Measurements from ENCODE around the gene BRAT1. TPM values are rescaled to one million over a fixed set of nuclear protein-coding genes. Genes with fewer than 3 reads are reported as not detected.

Gene BRAT1
- total RNA-seq, 2 experiments from 2014 or later, result 24.1 to 24.5 TPM

GRCh38 chr7:2515424-2516193 lies 39.7 kb downstream of the BRAT1 start:
- H3K27ac Mint-ChIP-seq, result peak overlapping the region; percentile 12
- ChIA-PET CTCF (no interaction called here), POLR2A (no interaction called here)
- H3K4me3 ChIP-seq (ENCODE audit: low read length), result no peak overlapping the region
- no peak overlapping the region for H3K27ac ChIP-seq (ENCODE audit: low read depth in 1 of 2, low read length in 2 of 2)
- H3K9me3 ChIP-seq (ENCODE audit: control insufficient read depth in 1 of 2, insufficient read depth in 1 of 2, low read length in 2 of 2), result no peaks in the 10 kb centered on the region
- DNase-seq (no peak), ATAC-seq (ENCODE audit: poor library complexity) (no peak)
- H3K36me3 ChIP-seq (ENCODE audit: insufficient read depth, low read length), result no peaks in the 10 kb centered on the region
- H3K36me3 Mint-ChIP-seq (ENCODE audit: low read depth), result peaks cover 6% of the 10 kb centered on the region
- no peak for TF ChIP-seq CTCF (IDR thresholded peaks at IDR 0.05)
- peaks cover 59% of the 10 kb centered on the region for H3K4me1 ChIP-seq (ENCODE audit: insufficient read depth, low read length)
- no peaks in the 10 kb centered on the region for H3K9me3 Mint-ChIP-seq
- H3K4me3 Mint-ChIP-seq, result no peak overlapping the region
- intact Hi-C loops (cut with DNase I, micrococcal nuclease), result no loop called here
- peaks cover 44% of the 10 kb centered on the region for H3K4me1 Mint-ChIP-seq (ENCODE audit: low read depth)
- no peaks in the 10 kb centered on the region for H3K27me3 ChIP-seq (ENCODE audit: control insufficient read depth in 1 of 2, insufficient read depth in 2 of 2, low read length in 2 of 2)
- no peaks in the 10 kb centered on the region for H3K27me3 Mint-ChIP-seq

- Mint-ChIP-seq H3K4me1 (ENCODE audit: low read depth) (peaks cover 49% of the 10 kb centered on the region), H3K9me3 (no peaks in the 10 kb centered on the region), H3K27me3 (no peaks in the 10 kb centered on the region), H3K36me3 (ENCODE audit: low read depth) (no peaks in the 10 kb centered on the region), H3K4me3 (no peak overlapping the region), H3K27ac (no peak overlapping the region)
- peaks cover 68% of the 10 kb centered on the region for H3K4me1 ChIP-seq (ENCODE audit: insufficient read depth, low read length)
- ChIA-PET POLR2A (no interaction called here), CTCF (no interaction called here)
- no peak for ATAC-seq (ENCODE audit: poor library complexity)
- no peak overlapping the region for H3K4me3 ChIP-seq (ENCODE audit: low read length)
- H3K9me3 ChIP-seq (ENCODE audit: control insufficient read depth in 1 of 2, insufficient read depth in 1 of 2, low read length in 2 of 2), result no peaks in the 10 kb centered on the region
- DNase-seq, result no peak
- intact Hi-C loops (cut with DNase I, micrococcal nuclease), result no loop called here
- no peak overlapping the region for H3K27ac ChIP-seq (ENCODE audit: low read depth in 1 of 2, low read length in 2 of 2)
- no peaks in the 10 kb centered on the region for H3K36me3 ChIP-seq (ENCODE audit: insufficient read depth, low read length)
- TF ChIP-seq CTCF (IDR thresholded peaks at IDR 0.05), result no peak
- H3K27me3 ChIP-seq (ENCODE audit: control insufficient read depth in 1 of 2, insufficient read depth in 2 of 2, low read length in 2 of 2), result no peaks in the 10 kb centered on the region
Observed at GRCh38 chr7:2514473-2515423, 40.6 kb downstream of the BRAT1 start.

GRCh38 chr7:2513702-2514101 lies 41.6 kb downstream of the BRAT1 start:
- no peak for TF ChIP-seq CTCF (IDR thresholded peaks at IDR 0.05)
- peaks cover 73% of the 10 kb centered on the region for H3K4me1 ChIP-seq (ENCODE audit: insufficient read depth, low read length)
- no peaks in the 10 kb centered on the region for H3K27me3 ChIP-seq (ENCODE audit: control insufficient read depth in 1 of 2, insufficient read depth in 2 of 2, low read length in 2 of 2)
- no peaks in the 10 kb centered on the region for H3K9me3 Mint-ChIP-seq
- H3K27me3 Mint-ChIP-seq, result no peaks in the 10 kb centered on the region
- H3K4me1 Mint-ChIP-seq (ENCODE audit: low read depth), result peaks cover 59% of the 10 kb centered on the region
- no peaks in the 10 kb centered on the region for H3K36me3 ChIP-seq (ENCODE audit: insufficient read depth, low read length)
- POLR2A ChIA-PET, result no interaction called here
- no peak for DNase-seq
- peak overlapping the region in 1 of 2 donors; percentile 6 for H3K27ac ChIP-seq (ENCODE audit: low read depth in 1 of 2, low read length in 2 of 2)
- ATAC-seq (ENCODE audit: poor library complexity), result no peak
- peak overlapping the region; percentile 98 for H3K27ac Mint-ChIP-seq
- CTCF ChIA-PET, result no interaction called here
- no peak overlapping the region for H3K4me3 Mint-ChIP-seq
- no peaks in the 10 kb centered on the region for H3K36me3 Mint-ChIP-seq (ENCODE audit: low read depth)
- H3K4me3 ChIP-seq (ENCODE audit: low read length), result no peak overlapping the region
- intact Hi-C loops (cut with DNase I, micrococcal nuclease), result no loop called here
- no peaks in the 10 kb centered on the region for H3K9me3 ChIP-seq (ENCODE audit: control insufficient read depth in 1 of 2, insufficient read depth in 1 of 2, low read length in 2 of 2)

Data from CD4-positive, alpha-beta T cell (primary cell).